A549 treated with CpdA at 1 μM for 4 hours (cell line): ENCODE results near the gene SHISA8. TPM values are rescaled to one million over a fixed set of nuclear protein-coding genes. Genes with fewer than 3 reads are reported as not detected.

ENCODE experiments used
- total RNA-seq: library from RNA; stranded (reverse); fragments of 200-300 nt; extraction: Qiagen RNA extraction; gene quantifications from 5 replicates; pipeline ENCODE4 v1.2.3, GENCODE V29; 2022; ENCODE audit warnings: low read depth

The SHISA8 gene
- 0.13 to 0.19 TPM (median 0.15 TPM) in 4 of 5 replicates, not detected in the other for total RNA-seq

DNA sequence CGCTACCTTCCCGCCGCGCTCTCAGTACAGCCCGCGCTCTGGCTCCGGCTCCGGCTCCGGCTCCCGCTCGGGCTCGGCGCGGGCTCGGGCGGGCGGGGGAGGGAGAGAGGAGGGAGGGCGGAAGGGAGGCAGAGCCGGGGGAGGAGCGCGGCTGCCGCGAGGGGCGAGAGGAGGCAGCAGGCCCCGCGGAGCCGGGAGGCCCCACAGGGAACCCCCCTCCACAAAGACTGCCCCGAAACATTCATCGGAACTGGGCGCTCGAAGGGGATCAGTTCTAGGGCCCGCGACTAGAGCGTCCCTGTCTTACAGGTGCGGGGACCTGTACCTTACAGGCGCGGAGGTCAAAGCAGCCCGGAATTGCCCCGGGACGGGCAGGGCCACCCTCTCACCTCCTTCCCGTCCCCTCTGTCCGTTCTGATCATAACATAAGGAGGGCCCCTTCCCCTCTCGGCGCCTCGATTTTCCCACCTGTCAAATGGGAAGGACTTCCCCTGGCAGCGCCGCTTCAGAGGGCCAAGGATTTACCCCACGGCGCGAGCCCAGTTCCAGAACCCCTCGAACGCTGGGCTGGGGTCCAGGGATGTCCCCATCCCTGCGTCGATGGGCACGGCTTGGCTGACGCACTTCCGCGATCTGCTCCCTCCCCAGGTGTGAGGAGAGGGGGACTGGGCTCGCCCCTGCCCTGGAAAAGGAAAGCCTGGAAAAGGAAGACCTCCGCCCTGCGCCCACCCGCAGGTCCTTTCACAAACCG lies at the start of gene SHISA8:
Gene SHISA8, minus strand, starts transcription at position 40 of the 751 bp plus-strand sequence. CDS start 407 bp downstream, outside the sequence.

DNA sequence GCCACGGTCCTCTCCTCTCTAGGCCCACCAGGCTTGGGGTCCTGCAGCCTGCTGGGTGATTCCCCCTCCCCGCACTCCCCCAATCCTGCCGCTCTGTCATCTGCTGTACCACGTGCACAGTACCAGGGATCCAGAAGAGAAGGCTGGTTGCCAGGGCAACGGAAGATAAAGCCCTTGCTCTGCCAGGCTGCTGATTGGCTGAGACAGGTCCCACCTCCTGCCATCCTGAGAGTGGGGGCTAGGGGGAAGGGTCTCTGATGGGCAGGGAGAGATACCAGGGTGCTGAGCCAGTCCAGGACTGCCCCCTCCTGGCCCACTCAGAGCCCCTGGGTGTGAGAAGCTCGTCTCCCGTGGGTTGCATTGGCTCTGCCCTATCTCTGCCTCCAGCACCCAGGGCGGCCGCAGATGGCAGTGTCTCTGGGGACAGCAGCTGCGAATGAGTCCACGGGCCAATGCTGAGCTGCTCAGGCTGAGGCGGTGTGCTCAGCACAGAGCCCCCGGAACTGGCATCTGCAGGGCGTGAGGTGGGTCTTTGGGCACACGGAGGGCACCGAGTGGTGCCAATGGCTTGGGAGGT lies 37.1 kb upstream of the SHISA8 start, which contains the start of gene SMIM45:
Gene SMIM45, plus strand, starts transcription at position 253 of the 577 bp plus-strand sequence.

DNA sequence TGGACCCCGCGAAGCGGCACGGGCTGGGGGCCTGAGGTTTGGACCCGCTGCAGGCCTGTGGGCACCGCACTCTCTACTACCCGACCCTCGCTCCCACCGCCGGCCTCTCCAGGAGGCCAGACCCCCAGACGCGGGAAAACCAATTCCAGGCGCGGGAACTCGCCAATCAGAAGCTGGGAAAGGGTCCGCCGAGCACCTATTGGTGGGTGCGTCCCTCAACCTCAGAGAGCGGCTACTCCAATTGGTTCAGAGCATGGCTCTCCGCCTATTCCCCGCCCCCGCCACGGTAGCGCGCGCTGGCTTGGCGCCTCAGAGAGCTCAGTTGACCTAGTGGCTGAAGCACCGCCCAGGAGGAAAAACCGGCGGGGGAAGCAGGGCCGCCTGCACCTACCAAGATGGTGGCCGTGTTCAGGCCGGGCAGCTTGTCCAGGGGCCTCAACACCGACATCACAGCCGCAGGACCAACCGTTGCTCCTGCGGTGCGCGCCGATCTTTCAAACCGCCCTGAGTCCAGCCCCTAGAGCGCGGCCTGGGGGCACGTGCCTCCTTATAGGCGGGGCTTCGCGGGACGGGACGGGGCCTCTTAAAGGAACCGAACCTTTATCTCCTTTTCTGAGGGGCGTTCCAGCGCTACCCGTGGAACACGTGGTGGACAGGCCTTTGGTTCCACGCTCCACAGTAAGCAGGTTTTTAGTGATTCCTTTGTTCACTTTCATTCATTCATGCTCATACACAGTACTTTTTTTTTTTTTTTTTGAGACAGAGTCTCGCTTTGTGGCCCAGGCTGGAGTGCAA lies 32.0 kb upstream of the SHISA8 start, which contains the start of gene CENPM:
Gene CENPM, minus strand, starts transcription at position 524 of the 795 bp plus-strand sequence. Its CDS starts 76 bp downstream, at position 448.

Other genes starting within 250 kb of the SHISA8 start
- gene SNU13, start 226.2 kb downstream of the SHISA8 start, total RNA-seq = 104 to 216 TPM (median 183 TPM) in 5 replicates
- gene MEI1, start 215.6 kb downstream of the SHISA8 start, total RNA-seq = not detected in 5 replicates
- gene CCDC134, start 114.4 kb downstream of the SHISA8 start, total RNA-seq = 3.3 to 4.1 TPM (median 3.6 TPM) in 5 replicates
- 24.4 to 32.7 TPM (median 29.5 TPM) in 5 replicates for gene SREBF2, start 82.0 kb downstream of the SHISA8 start, total RNA-seq
- gene TNFRSF13C, start 11.7 kb upstream of the SHISA8 start, total RNA-seq = 0.13 to 0.30 TPM (median 0.21 TPM) in 5 replicates
- gene CENPM, start 32.1 kb upstream of the SHISA8 start, total RNA-seq = 25.6 to 40.3 TPM (median 36.6 TPM) in 5 replicates
- gene SEPTIN3, start 54.4 kb upstream of the SHISA8 start, total RNA-seq = 1.3 to 1.5 TPM (median 1.4 TPM) in 5 replicates
- 0.09 TPM in 1 of 5 replicates, not detected in the others for gene WBP2NL, start 83.7 kb upstream of the SHISA8 start, total RNA-seq
- gene NAGA, start 155.7 kb upstream of the SHISA8 start, total RNA-seq = 6.1 to 7.7 TPM (median 7.3 TPM) in 5 replicates
- gene PHETA2, start 159.2 kb upstream of the SHISA8 start, total RNA-seq = not detected in 5 replicates
- 20.1 to 41.2 TPM (median 40.8 TPM) in 5 replicates for gene SMDT1, start 164.6 kb upstream of the SHISA8 start, total RNA-seq
- gene NDUFA6, start 175.7 kb upstream of the SHISA8 start, total RNA-seq = 62.2 to 74.5 TPM (median 69.0 TPM) in 5 replicates
- 0.30 to 0.81 TPM (median 0.54 TPM) in 5 replicates for gene CYP2D6, start 215.7 kb upstream of the SHISA8 start, total RNA-seq